RWPE1 (cell line): ENCODE data around the gene ZNF365.

Source experiments
- CTCF ChIA-PET: fragments of 350-600 bp; sonication (Branson Sonifier 250); formaldehyde crosslinking; extraction: SDS; loops from one replicate; lab custom pipeline; 2021; lab: Yijun Ruan, JAX
- POLR2A ChIA-PET: fragments of 400-600 bp; formaldehyde crosslinking; extraction: SDS; loops from one replicate; lab custom pipeline; 2020; ENCODE audit warnings: antibody characterized with exemption; ENCODE audit not compliant: low non-redundant PET; lab: Yijun Ruan, JAX
- DNase-seq: peaks from one replicate; pipeline ENCODE4 v3.0.0; 2012; ENCODE audit warnings: low spot score
- H3K27ac ChIP-seq: fragments of 450-650 bp; 2 replicates; pipeline ENCODE4 v1.5.1; 2017
- CTCF ChIP-seq: fragments of 450-650 bp; conservative IDR thresholded peaks from 2 replicates; pipeline ENCODE4 v1.5.1; 2017; ENCODE audit warnings: low read depth, mild to moderate bottlenecking

The ZNF365 gene

DNA sequence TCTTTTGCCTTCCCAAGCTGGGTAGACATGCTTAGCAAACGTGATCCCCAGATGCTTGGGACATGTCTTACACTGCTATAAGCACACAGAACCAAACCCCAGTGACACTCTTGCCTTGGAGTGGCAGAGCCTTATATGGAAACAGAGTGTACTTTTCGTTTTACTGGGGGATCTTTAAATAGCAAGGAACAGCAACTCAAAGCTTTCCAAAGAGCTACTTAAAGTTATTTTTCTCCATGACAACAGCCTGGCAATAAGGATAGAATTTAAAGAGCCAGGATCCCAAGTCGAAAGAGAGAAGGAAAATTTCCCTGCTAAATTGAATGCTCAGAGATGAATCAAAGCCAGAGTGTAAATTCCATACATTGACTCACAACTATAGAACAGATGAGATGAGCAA lies 67.8 kb downstream of the ZNF365 start:
- CTCF ChIA-PET, result no interaction called here

DNA sequence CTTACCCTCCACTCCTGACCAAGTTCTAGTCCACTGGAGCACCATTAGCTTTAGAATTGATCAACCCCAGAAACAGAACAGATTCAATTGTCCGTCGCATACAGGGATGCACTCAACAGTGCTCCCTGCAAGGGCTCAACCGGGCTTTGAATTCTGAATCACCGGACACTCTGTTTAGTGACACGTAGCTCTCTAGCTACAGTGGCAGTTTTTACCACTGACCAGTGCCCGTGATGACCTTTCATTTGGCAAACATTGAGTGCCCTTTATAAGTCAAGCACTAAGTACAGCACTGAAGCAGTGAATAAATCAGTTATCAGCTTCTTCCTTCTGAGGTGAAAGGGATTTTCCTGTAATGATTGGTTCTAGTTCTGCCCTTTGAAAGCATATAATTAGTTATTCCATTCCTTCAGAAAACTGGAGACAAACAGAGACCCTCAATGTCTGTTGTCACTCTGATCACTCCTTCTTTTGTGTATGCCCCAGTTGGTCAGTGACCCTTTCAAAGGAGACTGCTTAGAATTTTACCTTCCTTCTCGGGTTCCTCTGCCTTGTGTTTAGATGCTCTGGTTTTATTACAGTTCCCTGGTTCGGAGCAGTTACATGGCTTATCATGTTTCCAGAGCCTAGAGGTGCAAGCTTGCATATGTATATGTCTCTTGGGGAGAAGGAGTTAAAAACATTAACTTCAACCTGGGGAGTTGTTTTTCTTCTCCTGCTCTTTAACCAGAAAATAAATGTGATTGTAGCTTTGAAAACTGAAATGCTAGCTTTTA lies 68.9 kb downstream of the ZNF365 start:
- no peak for TF ChIP-seq CTCF
- POLR2A ChIA-PET, result no interaction called here
- H3K27ac ChIP-seq, result no peak overlapping the region
- no peak for DNase-seq
- CTCF ChIA-PET, result interaction anchor here (0.7 kb wide), 1 partner anchor 787 kb away, joined by 3 read pairs; no protein-coding TSS in a partner anchor

More for the DNA sequence above, 67.8 kb downstream of the ZNF365 start:
- TF ChIP-seq CTCF, result no peak
- no peak for DNase-seq
- no peak overlapping the region for H3K27ac ChIP-seq
- POLR2A ChIA-PET, result no interaction called here

DNA sequence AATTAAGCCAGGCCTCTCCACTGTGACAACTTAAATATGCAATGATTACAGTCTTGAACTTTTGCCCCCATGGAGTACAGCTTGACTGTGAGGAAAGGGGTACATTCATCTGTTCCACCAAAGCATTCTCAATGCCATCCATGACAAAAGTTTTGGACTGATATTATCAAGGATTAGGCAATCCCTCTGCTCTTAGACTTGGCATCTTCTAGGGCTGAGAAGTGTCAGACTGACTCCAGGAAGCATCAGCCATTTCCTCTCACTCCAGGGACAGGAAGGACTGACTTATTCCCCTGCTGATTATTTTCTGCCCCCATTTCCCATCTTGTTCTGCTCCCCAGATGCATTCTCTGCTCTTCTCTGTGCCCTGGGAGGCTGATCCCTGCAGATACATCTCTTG lies 69.7 kb downstream of the ZNF365 start:
- ChIA-PET CTCF (no interaction called here), POLR2A (no interaction called here)
- no peak overlapping the region for H3K27ac ChIP-seq
- TF ChIP-seq CTCF, result no peak
- no peak for DNase-seq

GRCh38 chr10:62446627-62447026 lies 72.5 kb downstream of the ZNF365 start:
- no peak for DNase-seq
- CTCF ChIA-PET, result no interaction called here
- POLR2A ChIA-PET, result no interaction called here
- TF ChIP-seq CTCF, result no peak
- H3K27ac ChIP-seq, result no peak overlapping the region

- ChIA-PET POLR2A (no interaction called here), CTCF (interaction anchor here (0.7 to 1.1 kb wide), 2 partner anchors 11 to 350 kb away, joined by 3 read pairs; no protein-coding TSS in a partner anchor)
- H3K27ac ChIP-seq, result no peak overlapping the region
- no peak for DNase-seq
- TF ChIP-seq CTCF, result no peak
Measured at GRCh38 chr10:62450912-62451610, 76.9 kb downstream of the ZNF365 start.

GRCh38 chr10:62451611-62451975 lies 77.4 kb downstream of the ZNF365 start:
- no peak for DNase-seq
- ChIA-PET CTCF (interaction anchor here (0.7 to 1.1 kb wide), 2 partner anchors 12 to 350 kb away, joined by 3 read pairs; no protein-coding TSS in a partner anchor), POLR2A (no interaction called here)
- H3K27ac ChIP-seq, result no peak overlapping the region
- TF ChIP-seq CTCF, result no peak
